Choroid plexus epithelial cell (primary cell): Measurements from ENCODE around the gene MAST3.

Source experiments
- DNase-seq: peaks from one replicate; pipeline ENCODE4 v3.0.0-alpha.2; 2010; ENCODE audit warnings: low read depth
- H3K4me3 ChIP-seq: 2 replicates; pipeline ENCODE4 v1.5.1; 2011; ENCODE audit warnings: low read depth, mild to moderate bottlenecking, control low read depth, low read length, moderate library complexity
- CTCF ChIP-seq: conservative IDR thresholded peaks from 2 replicates; pipeline ENCODE4 v1.5.1; 2011; ENCODE audit warnings: low read depth, mild to moderate bottlenecking, control low read depth, inconsistent platforms, low read length, moderate library complexity

MAST3 gene

GRCh38 chr19:18152442-18152816 lies 54.9 kb downstream of the MAST3 start:
- DNase-seq = peak; percentile 99
- H3K4me3 ChIP-seq = peak overlapping the region; percentile 67
- peak; percentile 79 for TF ChIP-seq CTCF

DNA sequence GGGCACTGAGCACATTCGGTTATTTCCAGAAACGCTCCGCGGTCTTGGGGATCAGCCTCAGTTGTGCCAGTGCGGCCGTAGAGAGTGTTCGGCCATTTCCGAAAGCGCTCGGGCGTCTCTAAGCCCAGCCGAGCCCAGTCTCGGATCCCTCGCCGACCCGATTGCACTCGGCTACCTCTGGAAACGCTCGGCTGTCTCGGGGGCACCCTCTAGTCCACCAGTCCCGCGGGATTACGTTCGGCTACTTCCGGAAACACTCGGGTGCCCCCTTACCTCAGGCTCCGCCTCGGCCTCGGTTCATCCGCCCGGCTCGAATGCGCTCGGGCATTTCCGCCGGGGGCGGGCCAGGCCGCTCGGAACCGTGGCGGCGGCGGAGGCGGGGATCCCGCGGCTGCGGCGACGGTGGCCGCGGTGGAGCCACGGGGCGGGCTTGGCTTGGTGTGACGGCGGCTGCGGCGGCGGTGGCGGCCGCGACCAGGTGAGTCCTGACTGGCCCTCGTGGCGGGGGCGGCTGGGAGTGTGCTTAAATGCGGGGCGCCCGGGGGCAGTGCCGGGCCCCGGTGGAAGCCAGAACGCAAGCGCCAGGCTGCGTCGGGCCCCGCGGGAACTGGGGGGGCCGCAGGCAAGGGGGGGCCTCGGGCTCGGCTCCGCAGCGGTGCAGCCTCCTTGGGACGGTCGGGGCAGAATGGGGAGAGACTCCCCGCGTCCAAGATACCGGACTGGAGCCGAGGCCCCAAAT lies 55.4 kb downstream of the MAST3 start, which contains the start of gene PIK3R2:
Gene PIK3R2, plus strand, starts transcription at position 347 of the 739 bp plus-strand sequence. CDS start 2,717 bp downstream, outside the sequence.
- peak; percentile 99 for DNase-seq
- H3K4me3 ChIP-seq = peak within 1 kb of the TSS; percentile 89
- TF ChIP-seq CTCF = no peak

DNA sequence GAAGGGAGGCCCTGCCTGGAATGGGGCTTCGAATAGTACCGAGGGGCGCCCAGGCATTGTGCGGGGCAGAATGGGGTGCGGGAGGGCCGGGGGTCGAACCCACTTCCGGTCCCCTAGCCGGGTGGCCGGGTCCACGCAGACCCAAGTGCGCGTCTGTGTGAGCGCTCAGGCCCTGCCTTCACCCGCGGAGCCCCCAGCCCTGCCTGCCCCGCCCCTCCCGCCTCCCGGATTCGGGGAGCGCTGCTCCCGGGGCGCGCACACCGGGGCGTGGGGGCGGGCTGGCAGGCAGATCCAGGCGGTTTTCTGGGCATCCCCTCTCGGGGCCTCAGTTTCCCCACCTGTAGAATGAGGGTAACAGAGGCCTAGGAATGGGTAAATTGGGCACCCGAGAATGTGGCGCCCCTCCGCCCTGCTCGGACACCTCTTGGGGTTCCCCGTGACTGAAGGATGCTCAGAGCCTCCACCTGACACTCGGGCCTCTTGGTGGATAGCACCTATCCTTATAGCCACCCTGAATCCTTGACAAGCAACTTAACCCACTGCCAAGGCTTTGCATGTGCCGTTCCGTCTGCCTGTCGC lies 56.1 kb downstream of the MAST3 start:
- DNase-seq = no peak
- H3K4me3 ChIP-seq = peak overlapping the region; percentile 89
- TF ChIP-seq CTCF = no peak

GRCh38 chr19:18155095-18156087 lies 57.8 kb downstream of the MAST3 start:
- no peak overlapping the region for H3K4me3 ChIP-seq
- no peak for DNase-seq

DNA sequence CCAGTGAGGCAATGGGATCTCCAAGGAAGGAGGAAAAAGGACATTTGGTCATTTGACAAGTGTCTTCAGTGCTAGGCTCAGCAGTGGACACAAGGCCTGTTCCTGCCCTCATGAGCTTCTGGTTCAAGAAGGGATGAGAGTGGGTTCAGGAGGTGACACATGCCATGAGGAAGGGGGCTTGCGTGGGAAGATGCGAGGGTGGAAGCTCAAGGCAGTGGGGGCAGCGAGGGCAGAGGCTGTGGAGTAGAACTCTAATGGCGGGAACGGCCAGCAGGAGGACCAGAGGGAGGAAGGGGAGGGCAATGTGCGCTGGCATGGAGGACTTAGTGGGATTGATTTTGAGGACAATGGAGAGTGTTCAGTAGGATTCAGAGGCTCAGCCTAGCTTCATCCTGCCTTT lies 58.7 kb downstream of the MAST3 start:
- TF ChIP-seq CTCF = no peak
- no peak overlapping the region for H3K4me3 ChIP-seq
- DNase-seq = no peak

More at GRCh38 chr19:18155095-18156087, 57.8 kb downstream of the MAST3 start:
- TF ChIP-seq CTCF = no peak

DNA sequence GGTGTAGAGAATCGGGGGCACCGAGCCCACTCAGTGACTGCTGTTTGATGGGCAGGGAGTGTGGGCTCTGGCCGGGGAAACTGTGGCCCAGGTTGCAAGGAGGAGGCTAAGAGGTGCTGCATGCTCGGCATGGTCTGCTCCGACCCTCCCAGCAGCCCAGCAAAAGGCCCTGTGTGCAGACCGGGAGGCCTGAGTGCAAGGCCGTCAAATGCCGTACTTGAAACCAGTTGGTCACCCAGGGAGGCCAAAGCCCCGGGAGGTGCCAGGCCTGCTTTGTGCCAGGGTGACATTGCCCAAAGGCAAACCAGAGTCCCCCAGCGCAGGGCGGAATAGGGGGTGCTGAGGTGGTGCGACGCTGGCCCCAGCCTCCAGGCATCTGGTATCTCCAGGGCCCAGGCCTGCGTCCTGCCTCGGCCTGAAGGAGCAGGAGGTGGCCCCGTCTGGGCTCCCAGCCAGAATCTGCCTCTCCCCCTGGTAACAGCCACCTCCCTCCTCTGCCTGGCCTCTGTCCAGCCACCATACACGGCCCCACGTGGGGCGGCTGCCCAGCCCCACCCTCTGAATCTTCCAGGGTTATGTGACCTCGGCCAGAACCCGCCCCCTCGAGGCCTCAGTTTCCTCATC lies 59.4 kb downstream of the MAST3 start:
- no peak overlapping the region for H3K4me3 ChIP-seq
- DNase-seq = peak; percentile 95
- no peak for TF ChIP-seq CTCF
